Left ventricle myocardium inferior (tissue), 1 donor: ENCODE measurements around the gene WDR54. TPM values are rescaled to one million over a fixed set of nuclear protein-coding genes. Genes with fewer than 3 reads are reported as not detected.

Experiments
- DNase-seq: peaks from one replicate; pipeline ENCODE4 v3.0.0-alpha.2; 2020
- H3K27ac ChIP-seq: fragments of 200-600 bp; replicated peaks from 2 replicates; pipeline ENCODE4 v1.8.0; 2021
- H3K27me3 ChIP-seq: fragments of 200-600 bp; 2 replicates; pipeline ENCODE4 v1.8.0; 2021; ENCODE audit warnings: low read depth
- H3K36me3 ChIP-seq: fragments of 200-600 bp; 2 replicates; pipeline ENCODE4 v1.8.0; 2021
- H3K4me1 ChIP-seq: fragments of 200-600 bp; 2 replicates; pipeline ENCODE4 v1.8.0; 2021
- H3K4me3 ChIP-seq: fragments of 200-600 bp; 2 replicates; pipeline ENCODE4 v1.8.0; 2021; ENCODE audit warnings: mild to moderate bottlenecking, moderate library complexity
- H3K9me3 ChIP-seq: fragments of 200-600 bp; replicated peaks from 2 replicates; pipeline ENCODE4 v1.8.0; 2021
- intact Hi-C: fragments of 100-400 bp; cut with micrococcal nuclease; formaldehyde crosslinking; loops from one replicate; pipeline ENCODE4 v1.11.0; 2022
- total RNA-seq: library from RNA; stranded (reverse); fragmentation: NEBNext Ultra II Directional; extraction: Animal tissue kit (Norgen Biotek cat#: 25700); gene quantifications from one replicate; pipeline ENCODE4 v1.2.1, GENCODE V29; 2021
- TF ChIP-seq, protein P1 (sequence below): fragments of 200-600 bp; IDR thresholded peaks from 2 replicates; pipeline ENCODE4 v1.8.0; 2021; ENCODE audit warnings: antibody characterized with exemption, mild to moderate bottlenecking, borderline replicate concordance
- donor health status: DM: no; HTN: yes; CAD: no; lungs with severe emphysema.

WDR54 gene
- total RNA-seq, 1 donor from 2014 or later: 2.9 TPM

DNA sequence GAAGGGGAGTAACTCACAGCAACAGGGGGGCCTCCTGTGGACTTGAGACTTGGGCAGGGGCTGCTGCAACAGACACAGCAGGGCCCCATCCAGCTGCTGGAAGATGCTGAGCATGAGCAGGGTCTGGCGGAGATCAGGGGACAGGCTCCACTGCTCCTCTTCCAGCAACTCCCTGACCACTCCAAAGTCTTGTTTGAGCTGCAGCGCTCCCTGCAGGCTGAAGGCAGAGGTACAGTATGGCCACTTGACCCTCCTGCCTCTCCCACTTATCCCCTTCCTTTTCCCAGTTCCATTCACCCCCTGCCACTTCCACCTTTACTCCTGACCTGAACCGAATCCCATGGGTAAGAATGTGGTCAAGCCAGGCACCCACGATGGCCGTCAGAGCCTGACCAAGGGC, 53.4 kb downstream of the WDR54 start:
- no peak for DNase-seq
- H3K9me3 ChIP-seq: no peaks in the 10 kb centered on the region
- no peak overlapping the region for H3K4me3 ChIP-seq
- H3K36me3 ChIP-seq: peaks cover 50% of the 10 kb centered on the region
- intact Hi-C loops: no loop called here
- peaks cover 35% of the 10 kb centered on the region for H3K4me1 ChIP-seq
- TF ChIP-seq, protein P1, sequence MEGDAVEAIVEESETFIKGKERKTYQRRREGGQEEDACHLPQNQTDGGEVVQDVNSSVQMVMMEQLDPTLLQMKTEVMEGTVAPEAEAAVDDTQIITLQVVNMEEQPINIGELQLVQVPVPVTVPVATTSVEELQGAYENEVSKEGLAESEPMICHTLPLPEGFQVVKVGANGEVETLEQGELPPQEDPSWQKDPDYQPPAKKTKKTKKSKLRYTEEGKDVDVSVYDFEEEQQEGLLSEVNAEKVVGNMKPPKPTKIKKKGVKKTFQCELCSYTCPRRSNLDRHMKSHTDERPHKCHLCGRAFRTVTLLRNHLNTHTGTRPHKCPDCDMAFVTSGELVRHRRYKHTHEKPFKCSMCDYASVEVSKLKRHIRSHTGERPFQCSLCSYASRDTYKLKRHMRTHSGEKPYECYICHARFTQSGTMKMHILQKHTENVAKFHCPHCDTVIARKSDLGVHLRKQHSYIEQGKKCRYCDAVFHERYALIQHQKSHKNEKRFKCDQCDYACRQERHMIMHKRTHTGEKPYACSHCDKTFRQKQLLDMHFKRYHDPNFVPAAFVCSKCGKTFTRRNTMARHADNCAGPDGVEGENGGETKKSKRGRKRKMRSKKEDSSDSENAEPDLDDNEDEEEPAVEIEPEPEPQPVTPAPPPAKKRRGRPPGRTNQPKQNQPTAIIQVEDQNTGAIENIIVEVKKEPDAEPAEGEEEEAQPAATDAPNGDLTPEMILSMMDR: peak; percentile 14
- no peaks in the 10 kb centered on the region for H3K27me3 ChIP-seq
- no peak overlapping the region for H3K27ac ChIP-seq

Other genes with a start within 250 kb of the WDR54 start
- 54.9 TPM for gene MOB1A, start 242.9 kb upstream of the WDR54 start, total RNA-seq
- gene MTHFD2, start 223.1 kb upstream of the WDR54 start, total RNA-seq: 17.8 TPM
- 2.3 TPM for gene SLC4A5, start 78.3 kb upstream of the WDR54 start, total RNA-seq
- 201 TPM for gene DCTN1, start 41.4 kb upstream of the WDR54 start, total RNA-seq
- 0.82 TPM for gene C2orf81, start 111 bp upstream of the WDR54 start, total RNA-seq
- 14.0 TPM for gene RTKN, start 20.2 kb downstream of the WDR54 start, total RNA-seq
- 19.3 TPM for gene INO80B, start 33.4 kb downstream of the WDR54 start, total RNA-seq
- gene WBP1, start 36.7 kb downstream of the WDR54 start, total RNA-seq: 46.1 TPM
- 19.5 TPM for gene MOGS, start 43.7 kb downstream of the WDR54 start, total RNA-seq
- 176 TPM for gene MRPL53, start 51.0 kb downstream of the WDR54 start, total RNA-seq
- 5.6 TPM for gene CCDC142, start 61.3 kb downstream of the WDR54 start, total RNA-seq
- gene TTC31, start 61.4 kb downstream of the WDR54 start, total RNA-seq: 9.5 TPM
- gene LBX2, start 77.9 kb downstream of the WDR54 start, total RNA-seq: 0.25 TPM
- gene PCGF1, start 86.0 kb downstream of the WDR54 start, total RNA-seq: 20.2 TPM
- not detected for gene TLX2, start 92.7 kb downstream of the WDR54 start, total RNA-seq
- gene DQX1, start 104.5 kb downstream of the WDR54 start, total RNA-seq: 0.11 TPM
- gene AUP1, start 108.0 kb downstream of the WDR54 start, total RNA-seq: 46.9 TPM
- 26.6 TPM for gene HTRA2, start 108.2 kb downstream of the WDR54 start, total RNA-seq
- gene LOXL3, start 132.2 kb downstream of the WDR54 start, total RNA-seq: 4.7 TPM
- 4.1 TPM for gene DOK1, start 133.0 kb downstream of the WDR54 start, total RNA-seq
- not detected for gene M1AP, start 226.6 kb downstream of the WDR54 start, total RNA-seq
- 2.9 TPM for gene SEMA4F, start 232.5 kb downstream of the WDR54 start, total RNA-seq